Ascending aorta (tissue), 2 donors: ENCODE results near the gene TJP3. TPM values are rescaled to one million over a fixed set of nuclear protein-coding genes. Genes with fewer than 3 reads are reported as not detected.
"Not testable (repeated sequence)": the region's sequence is repeated elsewhere in the genome, so short reads cannot be mapped to it uniquely, and the experiment has no call there.

ENCODE experiments used
- DNase-seq, 2 donors: peaks; one replicate each; pipeline ENCODE4 v3.0.0-alpha.2; 2019; ENCODE audit warnings: low spot score in 2 of 2
- H3K27ac ChIP-seq, 2 donors: fragments of 200-600 bp; sonication (generic); one replicate each; pipeline ENCODE4 v1.5.1; 2016 to 2017; ENCODE audit warnings: mild to moderate bottlenecking in 1 of 2
- H3K27me3 ChIP-seq: fragments of 200-600 bp; sonication (generic); one replicate; pipeline ENCODE4 v1.5.1; 2017
- H3K36me3 ChIP-seq, 2 donors: fragments of 200-600 bp; sonication (generic); one replicate each; pipeline ENCODE4 v1.5.1; 2016
- H3K4me1 ChIP-seq, 2 donors: fragments of 200-600 bp; sonication (generic); one replicate each; pipeline ENCODE4 v1.5.1; 2016 to 2017; ENCODE audit warnings: mild to moderate bottlenecking in 1 of 2
- H3K4me3 ChIP-seq, 2 donors: fragments of 200-600 bp; sonication (generic); one replicate each; pipeline ENCODE4 v1.5.1; 2016 to 2017; ENCODE audit warnings: mild to moderate bottlenecking in 1 of 2
- H3K9me3 ChIP-seq, 2 donors: fragments of 200-600 bp; sonication (generic); one replicate each; pipeline ENCODE4 v1.5.1; 2016
- CTCF ChIP-seq, 3 experiments: fragments of 200-600 bp in 2 of 3; fragments of 450-650 bp in 1 of 3; sonication (generic) in 2 of 3; IDR thresholded peaks; one replicate each; pipeline ENCODE4 v1.5.1; 2016 to 2019; ENCODE audit warnings: antibody characterized with exemption in 3 of 3, mild to moderate bottlenecking in 1 of 3, moderate library complexity in 1 of 3
- intact Hi-C: fragments of 100-400 bp; cut with DNase I; formaldehyde crosslinking; loops from one replicate; pipeline ENCODE4 v1.15.1; 2023
- total RNA-seq: library from RNA; depleted of rRNA; stranded (reverse); fragments of >200 nt; gene quantifications from one replicate; pipeline ENCODE4 v1.1.0, GENCODE V29; 2016

TJP3 gene
- total RNA-seq, 1 donor from 2014 or later, result 12.6 TPM

GRCh38 chr19:3663838-3664237 is 44.3 kb upstream of the TJP3 start:
- Histone ChIP-seq H3K36me3 (peaks cover 67 to 69% of the 10 kb centered on the region in 2 donors), H3K27ac (no peak overlapping the region), H3K4me1 (peaks cover 0 to 21% of the 10 kb centered on the region in 2 donors), H3K4me3 (no peak overlapping the region), H3K9me3 (no peaks in the 10 kb centered on the region), H3K27me3 (no peaks in the 10 kb centered on the region)
- intact Hi-C loops, result no loop called here
- DNase-seq, result no peak
- no peak for TF ChIP-seq CTCF (IDR thresholded peaks at IDR 0.05)

GRCh38 chr19:3664879-3665642 is 43.1 kb upstream of the TJP3 start:
- intact Hi-C loops, result no loop called here
- H3K4me3 ChIP-seq, result no peak overlapping the region
- H3K4me1 ChIP-seq, result peaks cover 5 to 33% of the 10 kb centered on the region in 2 donors
- no peaks in the 10 kb centered on the region for H3K27me3 ChIP-seq
- H3K36me3 ChIP-seq, result peaks cover 56 to 58% of the 10 kb centered on the region in 2 donors
- H3K27ac ChIP-seq, result no peak overlapping the region
- H3K9me3 ChIP-seq, result no peaks in the 10 kb centered on the region
- no peak for TF ChIP-seq CTCF (IDR thresholded peaks at IDR 0.05)
- DNase-seq, result no peak

- TF ChIP-seq CTCF (IDR thresholded peaks at IDR 0.05), result peak; percentile 88 to 96 (median 94)
- Histone ChIP-seq H3K4me3 (no peak overlapping the region), H3K27ac (no peak overlapping the region), H3K27me3 (no peaks in the 10 kb centered on the region), H3K9me3 (no peaks in the 10 kb centered on the region), H3K4me1 (peaks cover 9 to 39% of the 10 kb centered on the region in 2 donors), H3K36me3 (peaks cover 50 to 51% of the 10 kb centered on the region in 2 donors)
- intact Hi-C loops, result loop anchor here (1.0 kb wide), 1 partner anchor 34 kb away; the partner anchor contains the start of gene PIP5K1C
- DNase-seq, result no peak
These were observed 42.3 kb upstream of the TJP3 start for GRCh38 chr19:3665681-3666544.

- H3K27ac ChIP-seq, H3K27me3 ChIP-seq, H3K9me3 ChIP-seq, DNase-seq, H3K4me3 ChIP-seq: not testable (repeated sequence)
- Histone ChIP-seq H3K4me1 (peaks cover 12 to 45% of the 10 kb centered on the region in 2 donors), H3K36me3 (peaks cover 44 to 46% of the 10 kb centered on the region in 2 donors)
- intact Hi-C loops, result loop anchor here (1.0 kb wide), 1 partner anchor 34 kb away; the partner anchor contains the start of gene PIP5K1C
These were observed 41.7 kb upstream of the TJP3 start for GRCh38 chr19:3666545-3666856.

GRCh38 chr19:3667037-3667638 is 41.0 kb upstream of the TJP3 start:
- no peaks in the 10 kb centered on the region for H3K9me3 ChIP-seq
- DNase-seq, result no peak
- H3K27me3 ChIP-seq, result no peaks in the 10 kb centered on the region
- peaks cover 37 to 39% of the 10 kb centered on the region in 2 donors for H3K36me3 ChIP-seq
- H3K4me1 ChIP-seq, result peaks cover 18 to 51% of the 10 kb centered on the region in 2 donors
- intact Hi-C loops, result no loop called here
- peak overlapping the region; percentile 99 for H3K27ac ChIP-seq
- TF ChIP-seq CTCF (IDR thresholded peaks at IDR 0.05), result no peak
- no peak overlapping the region for H3K4me3 ChIP-seq
